Renal cortical epithelial cell (primary cell): ENCODE data around the gene AP3S2. TPM values are rescaled to one million over a fixed set of nuclear protein-coding genes. Genes with fewer than 3 reads are reported as not detected.

Experiments used
- DNase-seq: peaks from one replicate; pipeline ENCODE4 v3.0.0-alpha.2; 2011; ENCODE audit warnings: low read depth
- total RNA-seq: library from RNA; depleted of rRNA; stranded (reverse); fragments of >200 nt; gene quantifications from 2 replicates; pipeline ENCODE4 v1.2.3, GENCODE V29; 2014

The AP3S2 gene
- total RNA-seq, 1 donor from 2014 or later, result 74.4 TPM

GRCh38 chr15:89814112-89814742, 79.6 kb downstream of the AP3S2 start:
- DNase-seq, result no peak

- DNase-seq, result no peak
Observed at GRCh38 chr15:89813381-89814111, 80.2 kb downstream of the AP3S2 start.

- no peak for DNase-seq
Observed at GRCh38 chr15:89812847-89813320, 80.9 kb downstream of the AP3S2 start.

- peak; percentile 19 for DNase-seq
Observed at GRCh38 chr15:89812011-89812846, 81.6 kb downstream of the AP3S2 start.

GRCh38 chr15:89810837-89811236, 83.0 kb downstream of the AP3S2 start:
- no peak for DNase-seq

GRCh38 chr15:89809787-89810148, 84.0 kb downstream of the AP3S2 start:
- no peak for DNase-seq

- no peak for DNase-seq
Observed at GRCh38 chr15:89809093-89809786, 84.6 kb downstream of the AP3S2 start.

- DNase-seq, result no peak
Observed at GRCh38 chr15:89808160-89808870, 85.5 kb downstream of the AP3S2 start.

- no peak for DNase-seq
Observed at GRCh38 chr15:89807689-89808088, 86.1 kb downstream of the AP3S2 start.

GRCh38 chr15:89806559-89807550, 86.9 kb downstream of the AP3S2 start:
- DNase-seq, result no peak

- DNase-seq, result no peak
Observed at GRCh38 chr15:89806210-89806558, 87.6 kb downstream of the AP3S2 start.

GRCh38 chr15:89805241-89806209, 88.3 kb downstream of the AP3S2 start:
- DNase-seq, result no peak

GRCh38 chr15:89803941-89804800, 89.6 kb downstream of the AP3S2 start:
- no peak for DNase-seq

GRCh38 chr15:89802986-89803824, 90.6 kb downstream of the AP3S2 start:
- no peak for DNase-seq

GRCh38 chr15:89802231-89802928, 91.4 kb downstream of the AP3S2 start:
- DNase-seq, result no peak

- no peak for DNase-seq
Observed at GRCh38 chr15:89801471-89802195, 92.2 kb downstream of the AP3S2 start.
